H1 (cell line): Measurements from ENCODE around the gene DECR2. TPM values are rescaled to one million over a fixed set of nuclear protein-coding genes. Genes with fewer than 3 reads are reported as not detected.

Experiments
- CTCF ChIA-PET: fragments of 300-600 bp; sonication (Branson Sonifier 250); formaldehyde crosslinking; loops from one replicate; lab custom pipeline; 2021; ENCODE audit not compliant: partially characterized antibody; lab: Charles Lee
- POLR2A ChIA-PET: fragments of 300-600 bp; sonication (Branson Sonifier 250); formaldehyde crosslinking; loops from one replicate; lab custom pipeline; 2021; ENCODE audit warnings: inconsistent platforms; ENCODE audit not compliant: partially characterized antibody; lab: Charles Lee
- DNase-seq, 2 experiments: peaks; one replicate each; pipeline versions ENCODE4 v3.0.0 to v3.0.0-alpha.2; 2010 to 2022; ENCODE audit warnings: low spot score in 2 of 2, low read depth in 1 of 2, mixed read lengths in 1 of 2
- FAIRE-seq: peaks from 2 replicates; lab custom pipeline; 2011; peaks lifted over from hg19 to GRCh38; lab: Jason Lieb, UNC
- H2AFZ ChIP-seq: 2 replicates; pipeline ENCODE4 v1.8.1; 2012; ENCODE audit warnings: low read length, inconsistent platforms
- H2AK5ac ChIP-seq: 2 replicates; pipeline ENCODE4 v1.6.1; 2013; ENCODE audit warnings: low read depth, low read length
- H2BK120ac ChIP-seq: replicated peaks from 2 replicates; pipeline ENCODE3; 2013; ENCODE audit warnings: low read depth, low read length, inconsistent platforms
- H2BK12ac ChIP-seq: 2 replicates; pipeline ENCODE4 v1.6.1; 2013; ENCODE audit warnings: low read depth, low read length
- H2BK15ac ChIP-seq: 2 replicates; pipeline ENCODE4 v1.6.1; 2013; ENCODE audit warnings: low read length
- H2BK20ac ChIP-seq: 2 replicates; pipeline ENCODE4 v1.6.1; 2013; ENCODE audit warnings: low read length
- H2BK5ac ChIP-seq: 2 replicates; pipeline ENCODE4 v1.6.1; 2013; ENCODE audit warnings: low read depth, low read length
- H3K14ac ChIP-seq: 2 replicates; pipeline ENCODE4 v1.6.1; 2013; ENCODE audit warnings: inconsistent platforms; ENCODE audit not compliant: insufficient read length
- H3K18ac ChIP-seq: 2 replicates; pipeline ENCODE4 v1.6.1; 2013; ENCODE audit warnings: low read length; ENCODE audit errors: extremely low read depth
- H3K23ac ChIP-seq: 2 replicates; pipeline ENCODE4 v1.6.1; 2013; ENCODE audit warnings: inconsistent platforms; ENCODE audit not compliant: insufficient read length
- H3K23me2 ChIP-seq: 2 replicates; pipeline ENCODE4 v1.6.1; 2013; ENCODE audit warnings: low read depth, low read length
- H3K27ac ChIP-seq: 2 replicates; pipeline ENCODE4 v1.6.1; 2011; ENCODE audit warnings: low read depth, low read length, inconsistent platforms
- H3K27me3 ChIP-seq, 4 experiments: replicated peaks in 1 of 4; 1 replicate in 1 of 4; 2 replicates in 3 of 4; pipeline versions ENCODE4 v1.6.1 to v1.8.1; 2011 to 2013; ENCODE audit warnings: low read length in 3 of 4, mild to moderate bottlenecking in 3 of 4, inconsistent platforms in 2 of 4, mixed read lengths in 2 of 4, moderate library complexity in 1 of 4; ENCODE audit not compliant: control insufficient read depth in 3 of 4, insufficient read depth in 3 of 4; ENCODE audit errors: extremely low read depth in 1 of 4
- H3K36me3 ChIP-seq, 4 experiments: 2 replicates each; pipeline versions ENCODE4 v1.6.1 to v1.8.1; 2011 to 2013; ENCODE audit warnings: mild to moderate bottlenecking in 4 of 4, low read length in 3 of 4, moderate library complexity in 2 of 4, control low read depth in 1 of 4, inconsistent platforms in 1 of 4; ENCODE audit not compliant: insufficient read depth in 4 of 4, control insufficient read depth in 2 of 4
- H3K4ac ChIP-seq: replicated peaks from 2 replicates; pipeline ENCODE3; 2013; ENCODE audit warnings: low read length, low read depth, mixed read lengths, inconsistent platforms; ENCODE audit not compliant: insufficient read length
- H3K4me1 ChIP-seq, 4 experiments: replicated peaks in 1 of 4; 1 replicate in 1 of 4; 2 replicates in 3 of 4; pipeline versions ENCODE4 v1.6.1 to v1.8.1; 2011 to 2013; ENCODE audit warnings: low read length in 3 of 4, inconsistent platforms in 2 of 4, mixed read lengths in 1 of 4; ENCODE audit not compliant: insufficient read depth in 4 of 4, control insufficient read depth in 3 of 4
- H3K4me2 ChIP-seq, 2 experiments: 2 replicates each; pipeline versions ENCODE4 v1.6.1 to v1.8.1; 2011 to 2013; ENCODE audit warnings: low read depth in 2 of 2, low read length in 2 of 2, control low read depth in 1 of 2, inconsistent platforms in 1 of 2, mild to moderate bottlenecking in 1 of 2; ENCODE audit not compliant: insufficient read depth in 1 of 2
- H3K4me3 ChIP-seq, 4 experiments: fragments of 200-600, 300-600 bp in 1 of 4; sonication (generic), shearing (Covaris generic), sonication (Bioruptor Twin) in 1 of 4; 2 replicates each; pipeline versions ENCODE4 v1.5.1 to v1.8.1; 2011 to 2016; ENCODE audit warnings: low read length in 4 of 4, low read depth in 3 of 4, control low read depth in 2 of 4, inconsistent platforms in 2 of 4, mild to moderate bottlenecking in 2 of 4, mixed read lengths in 1 of 4, moderate library complexity in 1 of 4; ENCODE audit not compliant: insufficient read depth in 2 of 4; ENCODE audit errors: extremely low read depth in 1 of 4
- H3K56ac ChIP-seq: replicated peaks from 2 replicates; pipeline ENCODE3; 2013; ENCODE audit warnings: low read depth, mild to moderate bottlenecking, mixed read lengths, low read length, inconsistent platforms; ENCODE audit not compliant: insufficient read length
- H3K79me1 ChIP-seq: 2 replicates; pipeline ENCODE4 v1.6.1; 2013; ENCODE audit warnings: low read depth, low read length, control low read depth
- H3K79me2 ChIP-seq, 2 experiments: 2 replicates each; pipeline versions ENCODE4 v1.6.1 to v1.8.1; 2012 to 2013; ENCODE audit warnings: low read length in 2 of 2, mild to moderate bottlenecking in 2 of 2, inconsistent platforms in 1 of 2; ENCODE audit not compliant: insufficient read depth in 2 of 2, control insufficient read depth in 1 of 2
- H3K9ac ChIP-seq, 4 experiments: replicated peaks in 1 of 4; 1 replicate in 1 of 4; 2 replicates in 3 of 4; pipeline versions ENCODE4 v1.6.1 to v1.8.1; 2011 to 2013; ENCODE audit warnings: low read depth in 3 of 4, low read length in 3 of 4, control low read depth in 2 of 4, mild to moderate bottlenecking in 2 of 4, moderate library complexity in 2 of 4, inconsistent platforms in 1 of 4; ENCODE audit errors: extremely low read depth in 1 of 4
- H3K9me3 ChIP-seq, 2 experiments: 2 replicates each; pipeline versions ENCODE4 v1.6.1 to v1.8.1; 2012 to 2013; ENCODE audit warnings: mild to moderate bottlenecking in 2 of 2, moderate library complexity in 2 of 2, control low read depth in 1 of 2, inconsistent platforms in 1 of 2, low read depth in 1 of 2, low read length in 1 of 2, mixed read lengths in 1 of 2; ENCODE audit not compliant: insufficient read depth in 2 of 2
- H4K20me1 ChIP-seq, 2 experiments: replicated peaks in 1 of 2; 2 replicates each; pipeline versions ENCODE3 to v1.8.1; 2011 to 2013; ENCODE audit warnings: inconsistent platforms in 2 of 2, low read length in 2 of 2, mild to moderate bottlenecking in 1 of 2; ENCODE audit not compliant: insufficient read depth in 2 of 2, control insufficient read depth in 1 of 2
- H4K5ac ChIP-seq: 2 replicates; pipeline ENCODE4 v1.6.1; 2013; ENCODE audit warnings: low read length, low read depth, mixed read lengths, inconsistent platforms; ENCODE audit not compliant: insufficient read length
- H4K8ac ChIP-seq: 2 replicates; pipeline ENCODE4 v1.8.0; 2013; ENCODE audit warnings: mild to moderate bottlenecking, moderate library complexity, low read length, inconsistent platforms; ENCODE audit not compliant: insufficient read depth; ENCODE audit errors: extremely low read depth
- H4K91ac ChIP-seq: replicated peaks from 2 replicates; pipeline ENCODE3; 2013; ENCODE audit warnings: low read length, mixed read lengths, inconsistent platforms; ENCODE audit not compliant: insufficient read length
- CEBPB ChIP-seq: IDR thresholded peaks from 2 replicates; pipeline ENCODE4 v1.6.1; 2012; ENCODE audit warnings: low read depth, low read length
- JUND ChIP-seq: IDR thresholded peaks from 2 replicates; pipeline ENCODE4 v1.6.1; 2011; ENCODE audit warnings: mild to moderate bottlenecking, improper control_type of control experiment, low read length
- WGBS, 2 experiments: shearing (Covaris generic) in 1 of 2; methylation state at CpG; one replicate each; pipeline versions ENCODE4 v1.1.6 to v1.1.7; 2013 to 2015; ENCODE audit warnings: low lambda C conversion rate in 2 of 2, mixed read lengths in 2 of 2, inconsistent platforms in 1 of 2, low coverage in 1 of 2, missing lambda C conversion rate in 1 of 2; ENCODE audit not compliant: insufficient replicate concordance in 2 of 2, insufficient coverage in 1 of 2, insufficient read length in 1 of 2; ENCODE audit errors: extremely low coverage in 1 of 2, missing lambda C conversion rate in 1 of 2; 5-methylcytosine and 5-hydroxymethylcytosine counted together
- polyA plus RNA-seq, 7 experiments: library from polyadenylated mRNA; depleted of rRNA in 3 of 7; stranded (reverse) in 5 of 7; unstranded in 2 of 7; fragments of >200 nt in 5 of 7; fragments of 200-250 nt in 2 of 7; gene quantifications; 1 replicate in 5 of 7; 2 replicates in 1 of 7; 4 replicates in 1 of 7; pipeline versions ENCODE4 v1.2.1 to v1.2.3, GENCODE V29; 2011 to 2013; ENCODE audit warnings: missing spikeins in 2 of 7, mixed read lengths in 2 of 7
- total RNA-seq: library from RNA; stranded (reverse); fragmentation: NEBNext Ultra II Directional; extraction: Animal tissue kit (Norgen Biotek cat#: 25700); gene quantifications from 2 replicates; pipeline ENCODE4 v1.2.1, GENCODE V29; 2021

Gene DECR2
- total and polyA plus RNA-seq, 2 of the 8 experiments (the other 6 are each of a cell fraction or from before 2014, with no cell fraction given): 28.2 to 39.9 TPM

- DNase-seq (no peak), FAIRE-seq (no peak)
- peaks cover 0 to 4% of the 10 kb centered on the region in 2 experiments; a peak in 1 of 4 replicates for H3K79me2 ChIP-seq
- TF ChIP-seq JUND: no peak
- TF ChIP-seq CEBPB: peak; percentile 49; the same call in 1 of the 2 replicates
- no peak overlapping the region for H2BK12ac ChIP-seq
- no peak overlapping the region for H2BK5ac ChIP-seq
- no peak overlapping the region for H3K14ac ChIP-seq
- no peak overlapping the region for H4K5ac ChIP-seq
- H3K23me2 ChIP-seq: no peaks in the 10 kb centered on the region
- no peak overlapping the region for H3K23ac ChIP-seq
- no peak overlapping the region for H2BK20ac ChIP-seq
- no peak overlapping the region for H4K91ac ChIP-seq
- no peaks in the 10 kb centered on the region for H3K9me3 ChIP-seq
- no peak overlapping the region for H3K27ac ChIP-seq
- H3K4me1 ChIP-seq: peaks cover 0 to 5% (median 2%) of the 10 kb centered on the region in 4 experiments; a peak in 3 of 7 replicates
- H2AK5ac ChIP-seq: no peak overlapping the region
- H3K79me1 ChIP-seq: peaks cover under 1% of the 10 kb centered on the region; the same call in 1 of the 2 replicates
- WGBS, 2 experiments: 96% methylated on average over 12 of the region's 12 CpGs; no CpG with 5 or more reads in 1 of the 2 experiments
- no peak overlapping the region for H3K18ac ChIP-seq
- no peak overlapping the region for H4K8ac ChIP-seq
- no peaks in the 10 kb centered on the region for H3K27me3 ChIP-seq
- CTCF ChIA-PET: no interaction called here
- POLR2A ChIA-PET: no interaction called here
- H3K9ac ChIP-seq: no peak overlapping the region
- H2BK120ac ChIP-seq: no peak overlapping the region
- H4K20me1 ChIP-seq: peaks cover under 1 to 6% of the 10 kb centered on the region in 2 experiments
- no peak overlapping the region for H3K4me2 ChIP-seq
- H2AFZ ChIP-seq: no peak overlapping the region
- H2BK15ac ChIP-seq: no peak overlapping the region
- H3K4me3 ChIP-seq: no peak overlapping the region
- no peaks in the 10 kb centered on the region for H3K36me3 ChIP-seq
- H3K4ac ChIP-seq: no peak overlapping the region
- H3K56ac ChIP-seq: no peak overlapping the region
These were observed 53.8 kb downstream of the DECR2 start for GRCh38 chr16:455453-455852.
